ENCODE results near the gene DNALI1. TPM values are rescaled to one million over a fixed set of nuclear protein-coding genes. Genes with fewer than 3 reads are reported as not detected.
"Not testable (repeated sequence)": the region's sequence is repeated elsewhere in the genome, so short reads cannot be mapped to it uniquely, and the experiment has no call there.

DNALI1 gene
- total RNA-seq, 1 experiment from 2014 or later = not detected

DNA sequence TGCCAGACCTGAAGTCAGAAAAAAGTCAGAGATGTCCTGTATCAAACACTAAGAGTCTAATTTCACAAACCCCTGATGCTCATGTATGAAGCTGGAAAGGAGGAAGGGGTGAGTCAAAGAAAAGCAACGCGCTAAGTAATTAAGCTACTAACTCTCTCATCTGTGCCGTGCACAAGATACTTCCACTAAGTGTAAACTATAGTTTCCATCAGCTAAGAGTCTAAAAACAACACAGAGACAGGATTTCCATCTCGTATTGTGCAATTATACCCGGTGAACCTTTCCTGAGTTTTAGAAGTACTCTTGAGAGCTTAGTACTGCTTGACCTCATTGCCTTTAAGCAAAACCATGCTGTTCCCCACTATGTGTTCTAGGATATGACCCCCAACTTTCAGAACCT, 19.0 kb downstream of the DNALI1 start:
- DNase-seq = no peak
- TF ChIP-seq EZH2phosphoT487 (IDR thresholded peaks at IDR 0.05; ENCODE audit: borderline replicate concordance, low read length) (no peak), EZH2 (IDR thresholded peaks at IDR 0.05; ENCODE audit: low read length, unreplicated experiment) (no peak)
- TF ChIP-seq, protein P1, sequence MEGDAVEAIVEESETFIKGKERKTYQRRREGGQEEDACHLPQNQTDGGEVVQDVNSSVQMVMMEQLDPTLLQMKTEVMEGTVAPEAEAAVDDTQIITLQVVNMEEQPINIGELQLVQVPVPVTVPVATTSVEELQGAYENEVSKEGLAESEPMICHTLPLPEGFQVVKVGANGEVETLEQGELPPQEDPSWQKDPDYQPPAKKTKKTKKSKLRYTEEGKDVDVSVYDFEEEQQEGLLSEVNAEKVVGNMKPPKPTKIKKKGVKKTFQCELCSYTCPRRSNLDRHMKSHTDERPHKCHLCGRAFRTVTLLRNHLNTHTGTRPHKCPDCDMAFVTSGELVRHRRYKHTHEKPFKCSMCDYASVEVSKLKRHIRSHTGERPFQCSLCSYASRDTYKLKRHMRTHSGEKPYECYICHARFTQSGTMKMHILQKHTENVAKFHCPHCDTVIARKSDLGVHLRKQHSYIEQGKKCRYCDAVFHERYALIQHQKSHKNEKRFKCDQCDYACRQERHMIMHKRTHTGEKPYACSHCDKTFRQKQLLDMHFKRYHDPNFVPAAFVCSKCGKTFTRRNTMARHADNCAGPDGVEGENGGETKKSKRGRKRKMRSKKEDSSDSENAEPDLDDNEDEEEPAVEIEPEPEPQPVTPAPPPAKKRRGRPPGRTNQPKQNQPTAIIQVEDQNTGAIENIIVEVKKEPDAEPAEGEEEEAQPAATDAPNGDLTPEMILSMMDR (conservative IDR thresholded peaks at IDR 0.05; ENCODE audit: low read depth, low read length) = no peak
- H3K9me2 ChIP-seq (replicated peaks; ENCODE audit: low read length) = no peaks in the 10 kb centered on the region
- POLR2A ChIA-PET (ENCODE audit: unreplicated experiment) = no interaction called here
- H3K9ac ChIP-seq (ENCODE audit: low read length) = peak overlapping the region; percentile 31
- H3K79me2 ChIP-seq (ENCODE audit: low read length) = peaks cover 10% of the 10 kb centered on the region; the same call in 1 of the 2 replicates
- H3F3A ChIP-seq (ENCODE audit: low read length, unreplicated experiment) = peaks cover 19% of the 10 kb centered on the region
- CTCF ChIA-PET = no interaction called here
- H3K27me3 ChIP-seq (ENCODE audit: low read length) = no peaks in the 10 kb centered on the region
- H3K4me2 ChIP-seq (ENCODE audit: low read length) = peak overlapping the region; percentile 72
- no peak for ATAC-seq
- intact Hi-C loops (cut with micrococcal nuclease) = loop anchor here (1.0 to 5.0 kb wide), 3 partner anchors 19 to 117 kb away; partner anchors contain the start of genes CDCA8 and GNL2
- H2AFZ ChIP-seq (ENCODE audit: low read length) = no peak overlapping the region
- peaks cover 33% of the 10 kb centered on the region for H3K4me1 ChIP-seq (ENCODE audit: insufficient read depth, low read length)
- H3K36me3 ChIP-seq (ENCODE audit: low read depth, low read length) = peaks cover 70% of the 10 kb centered on the region
- H3K27ac ChIP-seq (ENCODE audit: low read length) = peak overlapping the region; percentile 82
- no peak overlapping the region for H3K4me3 ChIP-seq (ENCODE audit: low read length)
- H4K20me1 ChIP-seq (ENCODE audit: low read length) = no peaks in the 10 kb centered on the region
- H3K9me3 ChIP-seq (ENCODE audit: low read length) = no peaks in the 10 kb centered on the region
- BruUV-seq (replicated peaks) = no TSS peak

DNA sequence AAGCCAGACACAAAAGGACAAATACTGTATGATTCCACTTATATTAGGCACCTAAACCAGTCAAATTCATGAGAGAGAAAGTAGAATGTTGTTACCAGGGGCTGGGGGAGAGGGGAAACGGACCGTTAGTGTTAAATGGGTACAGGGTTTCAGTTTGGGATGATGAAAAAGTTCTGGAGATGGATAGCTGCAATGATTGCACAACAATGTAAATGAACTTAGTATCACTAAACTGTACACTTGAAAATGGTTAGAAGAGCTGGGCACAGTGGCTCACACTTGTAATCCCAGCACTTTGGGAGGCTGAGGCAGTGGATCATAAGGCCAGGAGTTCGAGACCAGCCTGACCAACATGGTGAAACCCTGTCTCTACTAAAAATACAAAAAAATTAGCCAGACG, 27.8 kb downstream of the DNALI1 start:
- ATAC-seq; H3F3A ChIP-seq (ENCODE audit: low read length, unreplicated experiment); H2AFZ ChIP-seq (ENCODE audit: low read length); H3K4me1 ChIP-seq (ENCODE audit: insufficient read depth, low read length); H3K4me2 ChIP-seq (ENCODE audit: low read length); intact Hi-C loops (cut with micrococcal nuclease); H3K27me3 ChIP-seq (ENCODE audit: low read length); DNase-seq; H3K27ac ChIP-seq (ENCODE audit: low read length); POLR2A ChIA-PET (ENCODE audit: unreplicated experiment); H4K20me1 ChIP-seq (ENCODE audit: low read length); H3K9ac ChIP-seq (ENCODE audit: low read length); H3K9me2 ChIP-seq (replicated peaks; ENCODE audit: low read length); BruUV-seq (replicated peaks); H3K9me3 ChIP-seq (ENCODE audit: low read length); CTCF ChIA-PET; H3K79me2 ChIP-seq (ENCODE audit: low read length); H3K4me3 ChIP-seq (ENCODE audit: low read length): not testable (repeated sequence)
- peaks cover 66% of the 10 kb centered on the region for H3K36me3 ChIP-seq (ENCODE audit: low read depth, low read length)

DNA sequence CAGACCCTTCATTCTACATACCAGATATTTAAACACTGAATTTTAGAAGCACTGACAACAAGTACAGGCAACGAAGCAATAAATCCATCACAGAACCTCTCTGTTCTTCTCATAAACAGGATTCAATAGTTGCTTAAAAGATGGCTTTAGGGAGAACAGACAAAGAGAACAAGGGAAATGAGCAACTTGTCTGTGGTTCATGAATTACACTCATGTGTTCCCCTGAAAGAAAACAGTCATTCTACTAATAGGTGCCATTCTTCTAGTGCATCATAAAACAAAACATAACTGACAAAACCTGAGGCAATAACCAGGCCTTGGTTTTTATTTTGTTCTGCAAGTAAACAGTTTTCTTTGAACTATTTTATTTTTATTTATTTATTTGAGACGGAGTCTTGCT, 32.2 kb downstream of the DNALI1 start:
- H3K9me3 ChIP-seq (ENCODE audit: low read length) = no peaks in the 10 kb centered on the region
- CTCF ChIA-PET = no interaction called here
- H3K4me1 ChIP-seq (ENCODE audit: insufficient read depth, low read length) = peaks cover 6% of the 10 kb centered on the region
- H3F3A ChIP-seq (ENCODE audit: low read length, unreplicated experiment) = no peaks in the 10 kb centered on the region
- peaks cover 66% of the 10 kb centered on the region for H3K36me3 ChIP-seq (ENCODE audit: low read depth, low read length)
- intact Hi-C loops (cut with micrococcal nuclease) = no loop called here
- H2AFZ ChIP-seq (ENCODE audit: low read length) = no peak overlapping the region
- H4K20me1 ChIP-seq (ENCODE audit: low read length) = peaks cover 16% of the 10 kb centered on the region
- POLR2A ChIA-PET (ENCODE audit: unreplicated experiment) = no interaction called here
- H3K9ac ChIP-seq (ENCODE audit: low read length) = no peak overlapping the region
- no peak overlapping the region for H3K4me2 ChIP-seq (ENCODE audit: low read length)
- H3K27ac ChIP-seq (ENCODE audit: low read length) = no peak overlapping the region
- peaks cover 23% of the 10 kb centered on the region for H3K79me2 ChIP-seq (ENCODE audit: low read length)
- no TSS peak for BruUV-seq (replicated peaks)
- no peaks in the 10 kb centered on the region for H3K9me2 ChIP-seq (replicated peaks; ENCODE audit: low read length)
- TF ChIP-seq EZH2phosphoT487 (IDR thresholded peaks at IDR 0.05; ENCODE audit: borderline replicate concordance, low read length) = no peak
- no peaks in the 10 kb centered on the region for H3K27me3 ChIP-seq (ENCODE audit: low read length)
- no peak for DNase-seq
- ATAC-seq = no peak
- H3K4me3 ChIP-seq (ENCODE audit: low read length) = no peak overlapping the region

DNA sequence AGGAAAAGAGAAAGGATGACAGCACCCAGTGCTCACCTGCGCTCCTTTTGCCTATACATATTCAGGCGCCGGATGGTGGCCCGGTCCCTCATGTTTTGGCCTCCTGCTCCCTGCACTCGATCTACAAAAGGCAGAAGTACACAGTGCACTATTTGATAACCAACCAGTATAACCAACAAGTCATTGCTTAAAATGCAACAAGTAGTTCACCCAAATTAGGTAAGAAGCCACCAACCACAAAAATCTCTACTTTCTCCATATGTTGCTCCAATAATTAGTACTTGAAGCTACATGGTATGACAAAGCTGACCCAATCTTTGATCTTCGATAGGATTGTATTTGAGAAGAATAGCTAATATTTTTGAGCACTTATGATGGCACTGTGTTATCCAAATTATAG, 37.0 kb downstream of the DNALI1 start:
- CTCF ChIA-PET = no interaction called here

More for the DNA sequence above, 37.0 kb downstream of the DNALI1 start:
- Histone ChIP-seq H3F3A (ENCODE audit: low read length, unreplicated experiment) (no peaks in the 10 kb centered on the region), H4K20me1 (ENCODE audit: low read length) (peaks cover 20% of the 10 kb centered on the region), H3K79me2 (ENCODE audit: low read length) (peaks cover 41% of the 10 kb centered on the region), H3K4me2 (ENCODE audit: low read length) (peak overlapping the region; percentile 90), H3K9ac (ENCODE audit: low read length) (no peak overlapping the region), H3K9me2 (replicated peaks; ENCODE audit: low read length) (no peaks in the 10 kb centered on the region), H3K4me1 (ENCODE audit: insufficient read depth, low read length) (peaks cover 15% of the 10 kb centered on the region), H3K27me3 (ENCODE audit: low read length) (no peaks in the 10 kb centered on the region), H2AFZ (ENCODE audit: low read length) (no peak overlapping the region), H3K4me3 (ENCODE audit: low read length) (peak overlapping the region; percentile 96), H3K27ac (ENCODE audit: low read length) (no peak overlapping the region), H3K9me3 (ENCODE audit: low read length) (no peaks in the 10 kb centered on the region), H3K36me3 (ENCODE audit: low read depth, low read length) (peaks cover 35% of the 10 kb centered on the region)
- BruUV-seq (replicated peaks) = no TSS peak
- DNase-seq (no peak), ATAC-seq (no peak)
- TF ChIP-seq EZH2 (IDR thresholded peaks at IDR 0.05; ENCODE audit: low read length, unreplicated experiment) = no peak
- intact Hi-C loops (cut with micrococcal nuclease) = loop anchor here (2.0 kb wide), 1 partner anchor 17 kb away; no protein-coding TSS in a partner anchor
- POLR2A ChIA-PET (ENCODE audit: unreplicated experiment) = no interaction called here
